ENCODE results near the gene KCNK17.

Gene KCNK17

GRCh38 chr6:39310542-39310941 is 3.7 kb downstream of the KCNK17 start:
- H3K27me3 ChIP-seq (ENCODE audit: low read depth, low read length): peaks cover 22% of the 10 kb centered on the region; the same call in 1 of the 2 replicates
- TF ChIP-seq EZH2phosphoT487 (IDR thresholded peaks at IDR 0.05; ENCODE audit: low read depth) (no peak), CTCF (IDR thresholded peaks at IDR 0.05; ENCODE audit: low read depth, low read length) (no peak)
- H3K9me3 ChIP-seq (ENCODE audit: insufficient read depth, low read length): no peaks in the 10 kb centered on the region

GRCh38 chr6:39309942-39310531 is 4.2 kb downstream of the KCNK17 start:
- Histone ChIP-seq H3K9ac (ENCODE audit: low read length) (no peak overlapping the region), H3K79me2 (ENCODE audit: low read length) (no peaks in the 10 kb centered on the region), H4K20me1 (ENCODE audit: insufficient read depth, low read length) (no peaks in the 10 kb centered on the region), H2AFZ (ENCODE audit: low read depth, low read length) (no peak overlapping the region), H3K4me1 (ENCODE audit: low read length) (peaks cover 10% of the 10 kb centered on the region; the same call in 1 of the 2 replicates), H3K36me3 (replicated peaks; ENCODE audit: low read depth, low read length) (no peaks in the 10 kb centered on the region), H3K4me2 (ENCODE audit: low read length) (no peak overlapping the region), H3K9me3 (ENCODE audit: insufficient read depth, low read length) (no peaks in the 10 kb centered on the region), H3K4me3 (ENCODE audit: low read length) (no peak overlapping the region), H3K27me3 (ENCODE audit: low read depth, low read length) (peaks cover 21% of the 10 kb centered on the region; the same call in 1 of the 2 replicates), H3K27ac (ENCODE audit: low read length) (no peak overlapping the region)
- TF ChIP-seq CTCF (IDR thresholded peaks at IDR 0.05; ENCODE audit: low read depth, low read length) (peak; percentile 98), EZH2phosphoT487 (IDR thresholded peaks at IDR 0.05; ENCODE audit: low read depth) (no peak)

More at GRCh38 chr6:39310542-39310941, 3.7 kb downstream of the KCNK17 start:
- Histone ChIP-seq H3K4me3 (ENCODE audit: low read length) (no peak overlapping the region), H2AFZ (ENCODE audit: low read depth, low read length) (no peak overlapping the region), H3K9ac (ENCODE audit: low read length) (no peak overlapping the region), H3K4me2 (ENCODE audit: low read length) (no peak overlapping the region), H3K79me2 (ENCODE audit: low read length) (no peaks in the 10 kb centered on the region), H3K4me1 (ENCODE audit: low read length) (peaks cover 10% of the 10 kb centered on the region; the same call in 1 of the 2 replicates), H3K36me3 (replicated peaks; ENCODE audit: low read depth, low read length) (no peaks in the 10 kb centered on the region), H3K27ac (ENCODE audit: low read length) (no peak overlapping the region), H4K20me1 (ENCODE audit: insufficient read depth, low read length) (no peaks in the 10 kb centered on the region)

GRCh38 chr6:39307462-39307861 is 6.8 kb downstream of the KCNK17 start:
- H3K27ac ChIP-seq (ENCODE audit: low read length): no peak overlapping the region
- H3K27me3 ChIP-seq (ENCODE audit: low read depth, low read length): peaks cover 18% of the 10 kb centered on the region; the same call in 1 of the 2 replicates
- no peaks in the 10 kb centered on the region for H3K9me3 ChIP-seq (ENCODE audit: insufficient read depth, low read length)
- H3K36me3 ChIP-seq (replicated peaks; ENCODE audit: low read depth, low read length): no peaks in the 10 kb centered on the region
- peaks cover 14% of the 10 kb centered on the region; the same call in 1 of the 2 replicates for H3K4me1 ChIP-seq (ENCODE audit: low read length)
- H3K4me2 ChIP-seq (ENCODE audit: low read length): no peak overlapping the region
- no peak overlapping the region for H2AFZ ChIP-seq (ENCODE audit: low read depth, low read length)
- H3K4me3 ChIP-seq (ENCODE audit: low read length): no peak overlapping the region
- H3K9ac ChIP-seq (ENCODE audit: low read length): no peak overlapping the region
- H4K20me1 ChIP-seq (ENCODE audit: insufficient read depth, low read length): no peaks in the 10 kb centered on the region
- no peaks in the 10 kb centered on the region for H3K79me2 ChIP-seq (ENCODE audit: low read length)
- TF ChIP-seq CTCF (IDR thresholded peaks at IDR 0.05; ENCODE audit: low read depth, low read length): no peak
- TF ChIP-seq EZH2phosphoT487 (IDR thresholded peaks at IDR 0.05; ENCODE audit: low read depth): no peak

- H3K27me3 ChIP-seq (ENCODE audit: low read depth, low read length): peaks cover 18% of the 10 kb centered on the region; the same call in 1 of the 2 replicates
- no peaks in the 10 kb centered on the region for H4K20me1 ChIP-seq (ENCODE audit: insufficient read depth, low read length)
- H3K27ac ChIP-seq (ENCODE audit: low read length): no peak overlapping the region
- no peaks in the 10 kb centered on the region for H3K9me3 ChIP-seq (ENCODE audit: insufficient read depth, low read length)
- TF ChIP-seq CTCF (IDR thresholded peaks at IDR 0.05; ENCODE audit: low read depth, low read length): no peak
- no peak for TF ChIP-seq EZH2phosphoT487 (IDR thresholded peaks at IDR 0.05; ENCODE audit: low read depth)
- no peak overlapping the region for H3K9ac ChIP-seq (ENCODE audit: low read length)
- H3K79me2 ChIP-seq (ENCODE audit: low read length): no peaks in the 10 kb centered on the region
- no peak overlapping the region for H2AFZ ChIP-seq (ENCODE audit: low read depth, low read length)
- H3K4me2 ChIP-seq (ENCODE audit: low read length): no peak overlapping the region
- no peaks in the 10 kb centered on the region for H3K36me3 ChIP-seq (replicated peaks; ENCODE audit: low read depth, low read length)
- peaks cover 16% of the 10 kb centered on the region for H3K4me1 ChIP-seq (ENCODE audit: low read length)
- H3K4me3 ChIP-seq (ENCODE audit: low read length): no peak overlapping the region
Observed at GRCh38 chr6:39304951-39305350, 9.3 kb downstream of the KCNK17 start.

Data from OCI-LY3 (cell line).